PC-9 (cell line): Measurements from ENCODE around the gene RNF40.

Experiments
- EZH2 ChIP-seq: fragments of 200-600 bp; sonication (generic); IDR thresholded peaks from 2 replicates; pipeline ENCODE4 v1.8.0; 2017; ENCODE audit warnings: antibody characterized with exemption, low read depth
- TF ChIP-seq, protein P1 (sequence below): fragments of 200-600 bp; sonication (generic); conservative IDR thresholded peaks from 2 replicates; pipeline ENCODE4 v1.6.1; 2017; ENCODE audit warnings: mixed run types, antibody characterized with exemption, mild to moderate bottlenecking, moderate library complexity

DNA sequence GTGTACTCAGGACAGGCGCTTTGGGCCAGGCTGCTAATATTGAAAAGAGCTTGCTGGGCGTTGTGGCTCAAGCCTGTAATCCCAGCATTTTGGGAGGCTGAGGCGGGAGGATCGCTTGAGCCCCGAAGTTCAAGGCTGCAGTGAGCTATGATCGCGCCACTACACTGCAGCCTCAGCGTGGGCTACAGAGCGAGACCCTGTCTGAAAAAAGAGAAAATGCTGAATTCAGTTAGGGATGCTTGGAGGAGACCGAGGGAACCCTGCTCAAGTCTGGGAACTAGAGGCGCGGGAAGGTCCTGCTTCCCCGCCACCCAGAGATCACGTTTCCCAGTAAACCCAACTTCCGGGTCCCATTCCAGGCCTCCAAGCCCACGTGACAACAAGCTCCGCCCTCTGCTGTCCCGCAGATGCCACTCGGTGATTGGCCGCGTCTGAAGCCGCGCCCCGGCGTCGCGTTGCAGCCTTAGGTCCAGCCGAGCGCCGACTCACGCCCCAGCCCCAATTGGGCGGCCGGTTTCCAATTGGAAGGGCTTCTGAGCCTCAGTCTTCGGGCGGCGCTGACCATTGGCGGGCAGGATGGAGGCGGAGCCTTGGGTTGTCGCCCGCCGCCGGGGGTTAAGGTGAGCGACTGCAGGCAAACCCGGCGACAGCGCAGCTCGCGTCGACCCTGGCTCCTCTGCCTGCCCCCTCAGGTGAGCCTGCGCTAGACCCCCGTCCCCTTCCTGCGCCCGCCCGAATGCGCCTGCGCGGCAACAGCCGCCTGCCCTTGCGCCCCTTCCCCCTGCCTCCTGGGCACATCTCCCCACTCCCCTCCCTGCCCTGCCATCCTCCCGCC lies 14.1 kb upstream of the RNF40 start, which contains the start of gene PHKG2:
- TF ChIP-seq, protein P1, sequence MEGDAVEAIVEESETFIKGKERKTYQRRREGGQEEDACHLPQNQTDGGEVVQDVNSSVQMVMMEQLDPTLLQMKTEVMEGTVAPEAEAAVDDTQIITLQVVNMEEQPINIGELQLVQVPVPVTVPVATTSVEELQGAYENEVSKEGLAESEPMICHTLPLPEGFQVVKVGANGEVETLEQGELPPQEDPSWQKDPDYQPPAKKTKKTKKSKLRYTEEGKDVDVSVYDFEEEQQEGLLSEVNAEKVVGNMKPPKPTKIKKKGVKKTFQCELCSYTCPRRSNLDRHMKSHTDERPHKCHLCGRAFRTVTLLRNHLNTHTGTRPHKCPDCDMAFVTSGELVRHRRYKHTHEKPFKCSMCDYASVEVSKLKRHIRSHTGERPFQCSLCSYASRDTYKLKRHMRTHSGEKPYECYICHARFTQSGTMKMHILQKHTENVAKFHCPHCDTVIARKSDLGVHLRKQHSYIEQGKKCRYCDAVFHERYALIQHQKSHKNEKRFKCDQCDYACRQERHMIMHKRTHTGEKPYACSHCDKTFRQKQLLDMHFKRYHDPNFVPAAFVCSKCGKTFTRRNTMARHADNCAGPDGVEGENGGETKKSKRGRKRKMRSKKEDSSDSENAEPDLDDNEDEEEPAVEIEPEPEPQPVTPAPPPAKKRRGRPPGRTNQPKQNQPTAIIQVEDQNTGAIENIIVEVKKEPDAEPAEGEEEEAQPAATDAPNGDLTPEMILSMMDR, result no peak
- TF ChIP-seq EZH2, result no peak
